ENCODE data around the gene SMURF1. TPM values are rescaled to one million over a fixed set of nuclear protein-coding genes. Genes with fewer than 3 reads are reported as not detected.

Gene SMURF1
- total RNA-seq, 1 donor from 2014 or later = 40.9 TPM

DNA sequence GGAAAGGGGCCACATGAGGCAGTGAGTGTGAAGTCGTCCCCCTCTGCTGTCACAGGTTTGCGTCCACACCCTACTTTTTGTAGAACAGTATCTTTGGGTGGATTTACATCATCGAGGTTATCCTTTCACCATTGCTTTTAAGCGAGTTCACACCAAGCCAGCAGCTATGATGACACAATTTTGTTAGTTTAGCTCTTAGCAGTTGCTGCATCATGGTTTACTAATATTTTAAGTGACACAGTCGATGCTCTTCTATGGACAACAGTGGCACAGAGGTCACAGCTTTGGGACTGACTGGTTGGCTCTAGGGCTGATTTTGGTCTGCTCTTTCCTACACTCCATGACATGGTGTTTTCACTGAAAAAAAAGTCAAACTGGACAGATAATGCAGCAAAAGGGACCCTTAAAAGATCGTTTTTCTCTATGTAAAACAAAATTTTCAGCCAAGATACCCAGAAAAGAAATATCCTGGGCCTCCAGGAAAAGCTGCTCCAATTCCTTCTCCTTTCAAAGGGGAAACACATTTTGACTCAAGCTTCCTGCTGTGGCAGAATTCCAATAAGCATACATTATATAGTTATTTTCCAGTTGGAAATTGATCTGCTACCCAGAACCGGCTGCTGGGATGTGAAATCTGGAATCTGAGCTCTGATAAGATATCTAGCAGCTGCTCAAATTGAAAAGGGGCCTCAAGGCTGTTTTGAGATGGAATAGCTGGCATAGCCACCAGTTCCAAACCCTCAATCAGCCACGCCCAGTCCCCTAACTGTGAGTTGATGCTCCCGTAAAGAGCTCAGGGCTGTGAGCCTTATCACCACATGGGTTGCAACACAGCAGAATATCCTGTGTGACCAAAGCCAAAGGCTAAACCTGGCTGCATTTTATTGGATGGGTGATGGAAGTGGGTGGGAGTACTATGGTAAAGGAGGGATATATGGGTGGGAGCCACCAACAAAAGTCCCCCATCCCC is 114.2 kb downstream of the SMURF1 start:
- peak; percentile 23 for DNase-seq (ENCODE audit: low spot score)

GRCh38 chr7:99028261-99028973 is 115.5 kb downstream of the SMURF1 start:
- peak; percentile 40 for DNase-seq (ENCODE audit: low spot score)

GRCh38 chr7:99027841-99028240 is 116.1 kb downstream of the SMURF1 start:
- DNase-seq (ENCODE audit: low spot score) = peak; percentile 37

DNA sequence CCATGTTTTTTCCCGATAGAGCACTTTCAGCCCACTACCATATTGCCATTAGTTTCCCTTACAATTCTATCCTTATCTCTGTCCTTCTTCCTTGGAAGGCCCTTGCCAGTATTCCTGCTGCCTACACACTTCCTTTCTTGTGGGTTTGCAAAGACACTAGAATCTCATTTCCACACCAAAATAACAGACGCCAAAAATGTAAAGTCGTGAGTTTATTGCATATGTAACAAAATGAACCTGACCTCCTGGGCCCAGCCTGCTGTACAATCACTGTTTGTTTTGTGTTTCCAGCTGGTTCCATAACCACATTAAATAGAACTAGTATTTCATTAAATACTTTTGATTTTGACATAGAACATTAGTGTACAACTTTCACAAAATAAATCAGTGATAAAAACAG is 116.7 kb downstream of the SMURF1 start:
- no peak for DNase-seq (ENCODE audit: low spot score)

GRCh38 chr7:99024066-99024465 is 119.8 kb downstream of the SMURF1 start:
- DNase-seq (ENCODE audit: low spot score) = no peak

DNA sequence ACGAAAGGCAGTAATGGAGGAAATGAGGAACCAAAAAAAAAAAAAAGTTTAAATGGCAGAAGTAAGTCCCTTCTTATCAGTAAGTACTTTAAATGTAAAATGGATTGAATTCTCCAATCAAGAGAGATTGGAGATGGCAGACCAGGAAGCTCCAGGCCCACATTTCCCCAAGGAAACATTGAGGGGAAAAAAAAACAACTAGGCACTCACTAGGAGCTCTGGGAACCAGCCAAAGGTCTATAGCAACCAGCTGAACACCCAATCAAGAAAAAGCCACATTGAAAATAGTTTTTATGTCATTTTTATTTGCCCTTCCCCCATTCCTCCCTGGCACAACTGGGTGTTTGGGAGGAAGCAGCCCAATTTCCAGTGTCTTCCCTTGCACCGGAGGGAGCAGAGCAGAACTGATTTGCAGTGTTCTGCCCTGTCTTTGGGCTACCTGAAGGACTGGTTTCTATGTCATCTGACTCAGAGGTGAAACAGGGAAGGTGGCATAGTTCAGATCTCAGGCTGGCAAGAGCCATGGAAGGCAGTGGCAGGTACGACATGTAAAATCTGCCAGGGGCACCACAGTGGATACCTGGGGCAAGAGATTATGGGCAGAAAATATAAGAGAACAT is 121.9 kb downstream of the SMURF1 start:
- DNase-seq (ENCODE audit: low spot score) = peak; percentile 42

DNA sequence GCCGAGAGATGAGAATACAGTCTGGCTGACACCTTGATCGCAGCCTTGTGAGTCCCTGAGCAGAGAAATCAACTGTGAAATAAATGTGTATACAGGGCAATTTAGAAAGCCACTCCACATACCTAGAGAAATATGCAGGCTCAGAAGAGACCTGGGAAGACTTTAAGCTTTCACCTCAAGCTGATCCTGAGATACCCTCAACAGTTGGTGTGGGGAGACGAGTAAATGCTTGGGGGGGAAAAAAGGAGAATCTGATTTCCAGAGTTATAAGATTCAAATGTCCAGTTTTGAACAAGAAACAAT is 123.5 kb downstream of the SMURF1 start:
- DNase-seq (ENCODE audit: low spot score) = no peak

GRCh38 chr7:99019523-99020412 is 124.1 kb downstream of the SMURF1 start:
- peak; percentile 13 for DNase-seq (ENCODE audit: low spot score)

GRCh38 chr7:99016196-99016595 is 127.7 kb downstream of the SMURF1 start:
- no peak for DNase-seq (ENCODE audit: low spot score)

DNA sequence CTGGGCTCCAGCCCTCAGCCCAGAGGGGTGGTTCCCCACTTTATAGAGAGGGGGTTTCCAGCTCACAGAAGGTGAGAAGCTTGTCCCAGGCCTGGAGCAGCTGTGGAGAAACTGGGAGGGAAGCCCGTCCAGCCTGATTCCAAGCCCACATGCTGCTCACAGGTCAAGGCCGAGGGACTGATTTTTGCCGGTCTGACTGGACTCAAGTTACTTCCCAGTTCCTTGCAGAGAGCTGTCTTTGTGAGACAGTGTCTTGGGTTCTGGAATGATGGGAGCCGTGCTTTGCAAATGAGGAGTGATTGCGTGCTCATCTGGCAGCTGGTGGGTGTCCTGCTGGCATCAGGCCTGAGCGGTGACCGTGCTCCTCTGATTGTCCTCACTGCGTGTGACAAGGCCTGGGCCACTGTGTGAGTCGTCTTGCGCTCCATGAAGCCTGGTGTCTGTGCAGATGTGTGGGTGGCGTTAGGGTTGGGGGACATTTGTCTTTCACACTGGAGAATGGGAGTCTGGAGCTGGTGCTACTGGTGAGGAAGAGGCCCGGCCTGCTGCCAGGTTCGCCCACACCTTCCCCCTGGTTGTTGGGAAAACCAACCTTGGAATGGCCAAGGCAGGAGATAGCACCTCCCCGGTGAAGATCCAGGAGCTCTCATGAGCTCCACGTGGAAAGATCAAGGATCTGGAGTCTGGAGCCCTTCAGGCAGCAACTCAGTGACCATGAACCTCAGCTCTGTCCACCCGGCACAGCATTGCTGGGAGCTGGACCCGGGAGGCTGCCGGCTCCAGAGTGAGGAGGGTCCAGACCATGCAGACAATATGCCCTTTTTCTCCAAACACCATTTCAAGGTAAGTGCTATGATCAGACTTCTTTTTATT is 129.6 kb downstream of the SMURF1 start:
- DNase-seq (ENCODE audit: low spot score) = no peak

GRCh38 chr7:99013266-99014112 is 130.4 kb downstream of the SMURF1 start:
- DNase-seq (ENCODE audit: low spot score) = no peak

GRCh38 chr7:99012722-99013121 is 131.2 kb downstream of the SMURF1 start:
- DNase-seq (ENCODE audit: low spot score) = peak; percentile 29

DNA sequence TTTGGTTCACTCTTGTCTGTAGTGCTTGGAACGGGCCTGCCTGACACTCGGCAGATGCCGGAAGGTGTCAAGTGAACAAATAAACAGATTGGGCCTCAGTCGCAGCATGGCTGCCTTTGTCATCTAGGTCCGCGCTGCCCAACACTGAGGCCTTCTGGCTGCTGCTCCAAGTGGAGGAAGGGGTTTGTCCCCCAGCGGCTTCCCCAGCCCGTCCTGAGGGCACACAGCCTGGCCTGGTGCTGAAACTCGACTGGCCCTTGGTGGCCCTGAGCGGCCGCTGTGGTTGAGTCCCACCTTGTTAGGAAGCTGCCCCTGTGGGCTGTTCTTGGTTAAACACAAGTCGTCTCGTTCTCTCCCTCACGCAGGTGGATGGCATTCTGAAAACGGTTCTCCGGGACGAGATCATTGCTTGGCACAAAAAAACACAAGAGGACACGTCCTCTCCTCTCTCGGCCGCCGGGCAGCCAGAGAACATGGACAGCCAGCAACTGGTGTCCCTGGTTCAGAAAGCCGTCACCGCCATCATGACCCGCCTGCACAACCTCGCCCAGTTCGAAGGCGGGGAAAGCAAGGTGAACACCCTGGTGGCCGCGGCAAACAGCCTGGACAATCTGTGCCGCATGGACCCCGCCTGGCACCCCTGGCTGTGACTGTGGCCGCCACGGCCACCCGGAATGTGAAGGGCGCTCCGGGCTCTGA is 132.1 kb downstream of the SMURF1 start:
- DNase-seq (ENCODE audit: low spot score) = peak; percentile 38

DNA sequence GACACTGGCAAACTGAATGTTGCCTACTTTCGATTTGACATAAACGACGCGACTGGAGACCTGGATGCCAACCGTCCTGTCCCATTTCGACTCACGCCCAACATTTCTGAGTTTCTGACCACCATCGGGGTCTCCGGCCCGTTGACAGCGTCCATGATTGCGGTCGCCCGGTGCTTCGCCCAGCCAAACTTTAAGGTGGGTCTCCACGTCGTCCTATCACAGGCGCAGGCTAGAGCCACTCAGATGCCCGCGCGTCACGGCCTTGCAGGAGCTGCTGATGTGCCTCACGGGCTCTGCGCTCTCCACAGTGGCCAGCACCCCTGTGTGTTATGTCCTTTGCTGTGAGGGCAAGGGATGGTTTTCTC is 132.6 kb downstream of the SMURF1 start:
- DNase-seq (ENCODE audit: low spot score) = peak; percentile 34

GRCh38 chr7:99010281-99010680 is 133.6 kb downstream of the SMURF1 start:
- peak; percentile 18 for DNase-seq (ENCODE audit: low spot score)

DNA sequence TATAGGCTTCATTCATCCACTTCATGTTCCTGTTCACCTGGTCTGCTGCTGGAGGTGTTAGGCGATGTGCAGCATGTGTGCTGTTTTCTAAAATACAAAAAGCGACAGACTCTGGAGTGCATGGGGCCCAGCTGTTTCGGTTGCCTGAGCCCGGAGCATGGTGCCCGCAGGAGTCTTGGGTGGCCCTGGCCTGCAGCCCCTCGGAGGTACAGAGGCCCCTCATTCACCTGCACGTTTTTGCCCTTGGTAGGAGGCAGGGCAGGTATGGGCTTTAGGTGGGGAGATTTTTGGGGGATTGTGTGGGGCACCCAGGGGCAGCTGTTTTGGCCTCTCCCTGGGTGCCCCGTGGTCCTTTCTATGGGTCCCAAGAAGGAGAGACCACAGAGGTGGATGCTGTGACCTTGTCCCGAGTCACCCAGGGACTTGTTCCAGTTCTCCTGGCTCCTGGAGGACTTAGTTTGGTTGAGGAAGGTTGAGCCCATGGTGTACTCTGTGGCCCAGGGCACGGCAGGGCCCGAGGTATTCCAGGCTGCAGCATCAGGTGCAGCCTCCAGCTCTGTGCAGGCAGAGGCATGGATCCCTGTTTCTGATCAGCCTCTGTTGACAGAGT is 134.9 kb downstream of the SMURF1 start:
- peak; percentile 27 for DNase-seq (ENCODE audit: low spot score)

- peak; percentile 38 for DNase-seq (ENCODE audit: low spot score)
Observed at GRCh38 chr7:99008181-99008631, 135.7 kb downstream of the SMURF1 start.

GRCh38 chr7:99006739-99007424 is 137.0 kb downstream of the SMURF1 start:
- peak; percentile 19 for DNase-seq (ENCODE audit: low spot score)
